T-helper 2 cell (primary cell): ENCODE data around the gene COPS3.
A peak's percentile ranks its signal among the peaks of the same experiment; 100 is the strongest.
"Not testable (repeated sequence)": the region's sequence is repeated elsewhere in the genome, so short reads cannot be mapped to it uniquely, and the experiment has no call there.

Experiments
- DNase-seq, 5 experiments: peaks; one replicate each; pipeline versions ENCODE4 v3.0.0 to v3.0.0-alpha.2; 2012 to 2022

The COPS3 gene

GRCh38 chr17:17301659-17302058 lies 20.6 kb upstream of the COPS3 start:
- DNase-seq, result not testable (repeated sequence)

DNA sequence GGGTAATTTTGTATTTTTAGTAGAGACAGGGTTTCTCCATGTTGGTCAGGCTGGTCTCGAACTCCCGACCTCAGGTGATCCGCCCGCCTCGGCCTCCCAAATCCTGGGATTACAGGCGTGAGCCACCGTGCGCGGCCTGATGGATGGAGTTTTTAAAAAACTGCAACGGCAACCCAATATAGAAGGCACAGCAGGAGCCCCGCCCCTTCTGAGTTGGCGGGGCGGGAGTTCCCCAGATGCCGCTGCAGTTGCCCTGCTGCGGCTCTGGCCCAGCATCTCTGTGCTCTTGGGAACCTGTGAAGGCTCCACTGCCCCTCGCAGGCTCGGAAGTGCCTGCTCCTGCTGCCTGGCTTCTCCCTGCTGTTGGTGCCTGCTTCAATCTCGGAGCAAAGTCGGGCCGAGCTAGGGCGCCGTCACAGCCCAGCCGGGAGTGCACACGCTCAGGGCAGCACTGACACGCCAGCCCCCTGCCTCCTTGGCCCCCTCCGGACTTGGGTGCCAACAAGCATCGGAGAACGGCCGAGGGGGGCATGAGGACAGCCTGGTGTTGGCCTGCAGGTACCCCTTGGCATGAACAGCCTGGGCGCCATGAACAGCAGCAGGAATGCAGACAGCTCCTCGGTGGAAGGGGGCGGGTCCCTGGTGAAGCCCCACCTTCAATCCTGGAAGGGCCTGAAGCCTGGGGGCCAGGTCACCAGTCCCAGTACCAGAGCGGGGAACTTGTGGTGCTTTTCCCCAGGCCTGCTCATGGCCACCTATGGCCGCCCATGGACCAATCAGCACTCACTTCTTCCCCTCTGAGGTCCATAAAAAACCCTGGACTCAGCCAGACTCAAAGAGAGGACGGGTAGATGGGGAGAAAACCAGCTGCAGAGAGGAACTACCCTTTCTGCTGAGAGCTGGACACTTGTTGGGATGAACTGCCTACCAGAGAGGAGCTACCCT lies 19.9 kb upstream of the COPS3 start:
- DNase-seq, result peak in 3 of 5 experiments; percentile 28 to 68 (median 29)

DNA sequence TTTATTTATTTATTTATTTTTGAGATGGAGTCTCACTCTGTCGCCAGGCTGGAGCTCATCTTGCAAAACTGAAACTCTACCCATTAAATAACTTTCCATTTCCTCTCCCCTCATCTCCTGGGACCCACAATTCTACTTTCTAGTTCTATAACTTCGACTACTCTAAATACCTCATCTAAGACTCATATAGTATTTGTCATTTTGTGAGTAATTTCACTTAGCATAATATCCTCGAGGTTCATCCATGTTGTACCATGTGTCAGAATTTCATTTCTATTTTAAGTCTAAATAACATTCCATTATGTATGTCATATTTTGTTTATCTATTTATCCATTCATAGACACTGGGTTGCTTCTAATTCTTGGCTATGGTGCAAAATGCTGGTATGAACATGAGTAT lies 17.1 kb upstream of the COPS3 start:
- no peak for DNase-seq

GRCh38 chr17:17297217-17297616 lies 16.2 kb upstream of the COPS3 start:
- no peak for DNase-seq

GRCh38 chr17:17295141-17295540 lies 14.1 kb upstream of the COPS3 start:
- DNase-seq, result no peak

DNA sequence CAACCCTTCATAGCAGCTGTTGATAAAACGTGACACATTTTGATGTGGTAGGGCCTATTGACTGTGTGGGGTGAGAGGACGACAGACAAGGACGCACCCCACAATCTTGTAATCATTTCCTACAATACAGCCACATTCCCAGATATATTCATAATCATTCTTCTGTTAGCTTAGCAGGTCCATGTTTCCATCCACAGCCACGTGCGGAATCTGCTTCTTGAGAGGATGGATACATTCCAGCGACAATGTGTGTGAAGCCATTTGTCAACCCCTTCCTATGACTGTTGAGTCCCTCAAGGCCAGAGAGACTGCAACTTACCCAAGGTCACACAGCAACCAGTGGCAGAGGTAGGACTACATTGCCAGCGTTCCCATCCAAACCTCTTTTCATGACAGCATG lies 8.7 kb upstream of the COPS3 start:
- no peak for DNase-seq

DNA sequence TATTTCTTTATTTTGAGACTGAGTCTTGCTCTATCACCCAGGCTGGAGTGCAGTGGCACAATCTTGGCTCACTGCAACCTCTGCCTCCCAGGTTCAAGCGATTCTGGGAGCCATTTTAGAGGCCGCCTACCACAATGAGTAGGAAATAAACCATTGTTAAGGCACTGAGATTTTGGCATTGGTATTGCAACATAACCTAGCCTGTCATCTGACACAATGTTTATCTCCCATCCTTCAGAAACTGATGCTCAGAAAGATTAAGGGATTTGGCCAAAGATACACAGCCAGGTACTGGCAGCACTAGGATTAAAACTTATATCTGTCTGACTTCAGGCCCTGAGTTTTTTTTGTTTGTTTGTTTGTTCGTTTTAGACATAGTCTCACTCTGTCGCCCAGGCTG lies 8.0 kb upstream of the COPS3 start:
- no peak for DNase-seq

DNA sequence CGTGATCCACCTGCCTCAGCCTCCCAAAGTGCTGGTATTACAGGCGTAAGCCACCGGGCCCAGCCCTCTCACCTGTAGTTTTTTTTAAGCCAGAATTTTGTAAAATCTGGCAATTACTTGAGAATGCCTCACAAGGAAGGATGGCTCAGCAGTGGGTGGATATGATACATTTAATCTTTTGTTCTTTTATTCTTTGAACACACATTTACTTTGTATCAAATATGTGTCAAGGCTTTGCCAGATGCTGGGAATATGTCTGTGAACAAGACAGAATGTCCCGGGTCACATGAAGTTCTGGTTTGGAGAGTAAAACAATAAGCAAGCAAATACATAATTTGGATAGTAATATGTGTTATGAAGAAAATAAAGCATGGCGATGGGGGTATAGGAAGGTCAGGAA lies 4.9 kb upstream of the COPS3 start:
- DNase-seq, result no peak

- DNase-seq, result no peak
These were observed 1.7 kb downstream of the COPS3 start for GRCh38 chr17:17279316-17279715.

- DNase-seq, result not testable (repeated sequence)
These were observed 3.6 kb downstream of the COPS3 start for GRCh38 chr17:17277431-17277830.

- no peak for DNase-seq
These were observed 5.1 kb downstream of the COPS3 start for GRCh38 chr17:17275971-17276370.

DNA sequence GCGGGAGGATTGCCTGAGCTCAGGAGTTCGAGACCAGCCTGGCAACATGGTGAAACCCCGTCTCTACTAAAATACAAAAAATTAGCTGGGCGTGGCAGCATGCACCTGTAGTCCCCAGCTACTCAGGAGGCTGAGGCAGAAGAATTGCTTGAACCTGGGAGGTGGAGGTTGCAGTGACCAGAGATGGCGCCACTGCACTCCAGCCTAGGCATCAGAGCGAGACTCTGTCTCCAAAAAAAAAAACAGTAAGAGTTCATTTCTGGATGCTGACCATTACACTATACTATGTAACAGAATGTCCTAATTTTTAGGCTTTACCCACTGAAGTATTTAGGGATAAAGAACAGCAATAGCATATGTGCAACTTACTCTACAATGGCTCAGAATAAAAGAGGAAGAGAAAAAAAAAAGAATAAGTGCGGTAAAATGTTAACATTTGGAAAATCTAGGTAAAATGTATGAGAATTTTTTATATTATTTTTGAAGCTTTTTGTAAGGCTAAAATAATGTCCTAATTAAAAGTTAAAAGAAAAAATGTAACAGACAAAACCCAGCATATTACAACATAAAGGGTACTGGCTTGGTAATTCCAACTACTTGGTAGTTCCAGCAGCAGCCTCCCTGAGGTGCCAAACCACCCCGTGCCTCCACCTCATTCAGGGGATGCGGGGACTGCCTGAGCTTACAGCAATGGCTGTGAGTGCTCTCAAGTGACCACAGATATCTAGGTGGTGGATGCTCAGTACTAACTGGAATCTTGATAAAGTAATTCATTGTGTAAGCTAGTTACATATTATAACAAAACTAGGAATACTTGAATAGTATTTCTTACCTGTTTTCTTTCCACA lies 10.9 kb downstream of the COPS3 start:
- DNase-seq, result peak in 1 of 5 experiments; percentile 32

DNA sequence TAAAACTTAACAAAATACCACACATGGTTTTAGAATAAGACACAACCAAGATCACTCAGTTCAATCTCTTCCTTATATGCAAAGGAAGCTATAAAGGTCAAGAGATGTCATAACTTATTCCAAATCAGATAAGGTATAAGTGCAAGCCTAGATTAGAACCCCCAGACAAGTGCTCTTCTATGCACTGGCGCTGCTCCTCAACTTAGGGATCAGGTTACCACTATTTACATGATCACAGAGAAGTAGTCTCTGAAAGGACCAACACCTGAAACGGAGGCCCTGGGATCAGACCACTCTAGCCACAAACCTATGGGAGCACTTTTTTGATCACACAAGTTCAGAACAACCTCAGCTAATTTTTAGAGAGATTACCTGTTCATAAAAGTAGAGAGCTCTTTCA lies 16.6 kb downstream of the COPS3 start:
- DNase-seq, result no peak

DNA sequence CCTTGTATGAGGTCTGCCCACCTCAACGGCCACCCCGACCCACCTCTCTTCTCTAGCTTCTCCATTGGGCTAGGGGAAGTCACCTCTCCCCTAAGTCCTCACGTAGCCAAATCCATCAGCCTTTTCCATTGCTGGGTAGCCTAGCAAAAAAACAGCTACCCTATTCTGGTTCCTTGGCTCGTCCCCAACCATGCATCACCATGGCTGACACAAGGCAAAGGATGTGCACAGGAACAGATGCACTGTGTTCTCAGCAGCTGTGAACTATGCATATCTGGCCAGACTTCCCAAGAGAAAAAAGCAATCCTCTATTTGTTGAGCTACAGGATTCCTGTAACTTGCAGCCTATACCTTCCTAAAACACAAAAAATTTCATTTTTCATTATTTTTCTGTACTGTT lies 22.0 kb downstream of the COPS3 start:
- no peak for DNase-seq

DNA sequence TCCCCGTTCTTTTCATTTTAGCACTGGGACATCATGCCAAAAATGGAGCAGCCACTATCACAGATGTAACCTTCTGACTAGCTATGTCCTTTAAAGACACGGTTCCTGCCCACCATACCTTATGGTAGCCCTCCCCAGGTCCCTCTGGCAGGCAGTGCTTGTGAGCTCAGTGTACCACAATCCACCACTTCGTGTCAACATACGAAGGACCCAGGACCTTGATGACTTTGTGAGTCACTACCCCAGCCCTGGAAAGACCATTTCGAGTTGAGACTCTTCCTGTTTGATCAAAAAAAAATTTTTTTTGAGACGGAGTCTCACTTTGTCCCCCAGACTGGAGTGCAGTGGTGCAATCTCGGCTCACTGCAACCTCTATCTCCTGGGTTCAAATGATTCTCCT lies 23.0 kb downstream of the COPS3 start:
- DNase-seq, result no peak

- DNase-seq, result no peak
These were observed 24.7 kb downstream of the COPS3 start for GRCh38 chr17:17256316-17256715.

DNA sequence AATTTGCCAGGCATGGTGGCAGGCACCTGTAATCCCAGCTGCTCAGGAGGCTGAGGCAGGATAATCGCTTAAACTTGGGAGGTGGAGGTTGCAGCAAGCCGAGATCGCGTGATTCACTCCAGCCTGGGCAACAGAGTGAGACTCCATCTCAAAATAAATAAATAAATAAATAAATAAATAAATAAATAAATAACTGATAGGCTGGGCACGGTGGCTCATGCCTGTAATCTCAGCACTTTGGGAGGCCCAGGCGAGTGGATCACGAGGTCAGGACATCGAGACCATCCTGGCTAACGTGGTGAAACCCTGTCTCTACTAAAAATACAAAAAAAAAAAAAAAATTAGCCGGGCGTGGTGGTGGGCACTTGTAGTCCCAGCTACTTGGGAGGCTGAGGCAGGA lies 25.4 kb downstream of the COPS3 start:
- not testable (repeated sequence) for DNase-seq

- DNase-seq, result no peak
These were observed 27.0 kb downstream of the COPS3 start for GRCh38 chr17:17254036-17254435.

GRCh38 chr17:17253406-17253805 lies 27.6 kb downstream of the COPS3 start:
- peak in 1 of 5 experiments; percentile 64 for DNase-seq

DNA sequence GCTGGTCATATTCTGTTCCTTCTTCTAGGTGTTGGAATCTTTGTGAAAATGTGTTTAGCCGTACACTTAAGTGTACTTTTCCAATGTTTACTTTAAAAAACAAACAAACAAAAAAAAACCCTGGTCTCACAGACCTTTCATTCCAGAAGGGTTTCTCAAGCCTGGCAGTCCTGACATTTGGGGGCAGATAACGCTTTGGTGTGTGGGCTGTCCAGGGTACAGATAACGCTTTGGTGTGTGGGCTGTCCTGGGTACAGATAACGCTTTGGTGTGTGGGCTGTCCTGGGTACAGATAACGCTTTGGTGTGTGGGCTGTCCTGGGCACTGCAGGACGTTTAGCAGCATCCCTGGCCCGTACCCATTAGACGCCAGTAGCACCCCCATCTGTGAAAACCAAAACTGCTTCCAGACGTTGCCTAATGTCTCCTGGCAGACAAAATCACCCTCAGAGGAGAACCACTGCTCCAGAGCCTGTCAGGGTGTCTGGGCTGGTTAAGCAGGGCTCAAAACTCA lies 28.8 kb downstream of the COPS3 start:
- no peak for DNase-seq

DNA sequence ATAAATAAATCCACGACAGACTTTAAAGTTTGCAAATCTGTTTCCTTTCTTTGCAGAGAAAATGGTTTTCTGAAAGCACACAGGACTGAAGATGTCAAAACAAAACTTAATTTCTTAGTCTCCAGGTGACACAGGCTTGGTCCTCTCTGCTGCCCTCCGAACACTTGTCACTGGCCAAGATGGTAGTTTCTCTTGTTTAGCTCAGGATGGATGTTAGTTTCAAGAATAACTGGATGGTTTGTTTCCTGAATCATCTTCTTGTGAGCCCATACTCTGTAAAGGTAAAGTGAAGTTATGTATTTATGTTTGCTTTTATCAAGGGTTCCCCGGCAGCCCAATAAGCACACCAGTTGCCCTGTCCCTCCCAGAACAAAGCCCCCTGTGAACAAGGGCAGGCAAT lies 34.2 kb downstream of the COPS3 start:
- DNase-seq, result no peak

DNA sequence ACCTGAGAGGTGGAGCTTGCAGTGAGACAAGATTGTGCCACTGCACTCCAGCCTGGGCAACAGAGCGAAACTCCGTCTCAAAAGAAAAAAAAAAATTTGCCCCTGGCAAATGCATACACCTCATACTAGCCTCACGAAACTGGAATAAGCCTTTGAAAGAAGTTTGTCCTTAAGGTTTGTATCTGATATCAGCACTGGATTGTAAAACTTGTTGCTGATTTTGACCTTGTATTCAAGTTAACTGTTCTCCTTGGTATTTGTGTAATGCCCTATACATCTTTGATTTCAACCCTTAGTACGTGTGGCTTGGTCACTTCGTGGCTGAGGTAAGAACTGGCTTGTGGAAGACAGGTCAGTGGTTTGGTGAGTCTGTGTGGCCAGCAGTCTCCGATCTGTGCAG lies 37.9 kb downstream of the COPS3 start:
- DNase-seq, result no peak

- DNase-seq, result no peak
These were observed 38.8 kb downstream of the COPS3 start for GRCh38 chr17:17242246-17242645.

DNA sequence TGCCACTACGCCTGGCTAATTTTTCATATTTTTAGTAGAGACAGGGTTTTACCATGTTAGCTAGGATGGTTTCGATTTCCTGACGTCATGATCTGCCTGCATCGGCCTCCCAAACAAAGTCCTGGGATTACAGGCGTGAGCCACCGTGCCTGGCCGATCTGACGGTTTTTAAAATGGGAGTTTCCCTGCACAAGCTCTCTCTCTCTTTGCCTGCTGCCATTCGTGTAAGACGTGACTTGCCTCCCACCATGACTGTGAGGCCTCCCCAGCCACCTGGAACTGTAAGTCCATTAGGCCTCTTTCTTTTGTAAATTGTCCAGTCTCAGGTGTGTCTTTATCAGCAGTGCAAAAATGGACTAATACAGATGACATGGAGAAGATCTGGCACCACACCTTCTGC lies 39.4 kb downstream of the COPS3 start:
- DNase-seq, result no peak
